Activated CD4-positive, alpha-beta T cell treated with anti-CD3 and anti-CD28 coated beads for 36 hours (primary cell): Measurements from ENCODE around the gene ABCG2. TPM values are rescaled to one million over a fixed set of nuclear protein-coding genes. Genes with fewer than 3 reads are reported as not detected.
"Not testable (repeated sequence)": the region's sequence is repeated elsewhere in the genome, so short reads cannot be mapped to it uniquely, and the experiment has no call there.

Experiments used
- ATAC-seq: fragments of 200-7000 bp; cut with Tn5 transposase; one replicate; pipeline ENCODE4 v1.10.0; 2021; ENCODE audit warnings: mild to moderate bottlenecking, moderate library complexity
- CTCF ChIA-PET: fragments of 350-600 bp; sonication (Branson Sonifier 250); formaldehyde crosslinking; loops from one replicate; lab custom pipeline; 2021; ENCODE audit warnings: antibody characterized with exemption; lab: Charles Lee
- POLR2A ChIA-PET: fragments of 350-600 bp; sonication (Branson Sonifier 250); formaldehyde crosslinking; loops from one replicate; lab custom pipeline; 2021; ENCODE audit warnings: antibody characterized with exemption, inconsistent platforms; lab: Charles Lee
- DNase-seq: peaks from one replicate; pipeline ENCODE4 v3.0.0-alpha.2; 2020
- H3K27ac Mint-ChIP-seq: one replicate; pipeline ENCODE4 v1.8.0; 2021; ENCODE audit warnings: mixed read lengths
- H3K27me3 Mint-ChIP-seq: one replicate; pipeline ENCODE4 v1.8.0; 2021; ENCODE audit warnings: mixed read lengths
- H3K36me3 Mint-ChIP-seq: one replicate; pipeline ENCODE4 v1.8.0; 2021; ENCODE audit warnings: low read depth, mixed read lengths
- H3K4me1 Mint-ChIP-seq: one replicate; pipeline ENCODE4 v1.8.0; 2021; ENCODE audit warnings: mixed read lengths
- H3K4me3 Mint-ChIP-seq: one replicate; pipeline ENCODE4 v1.8.0; 2021; ENCODE audit warnings: mild to moderate bottlenecking, moderate library complexity, mixed read lengths
- H3K9me3 Mint-ChIP-seq: one replicate; pipeline ENCODE4 v1.8.0; 2021; ENCODE audit warnings: low read depth, mixed read lengths
- intact Hi-C, 2 experiments: fragments of 100-400 bp; cut with DNase I in 1 of 2; cut with micrococcal nuclease in 1 of 2; formaldehyde crosslinking; loops; one replicate each; pipeline versions ENCODE4 v1.14.2 to v1.15.1; 2022 to 2024; cut with DNase I, micrococcal nuclease
- total RNA-seq, 2 experiments: library from RNA; stranded (reverse); gene quantifications; one replicate each; pipeline ENCODE4 v1.2.3, GENCODE V29; 2021

The ABCG2 gene
- total RNA-seq, 2 experiments from 2014 or later: 0.33 to 0.39 TPM

GRCh38 chr4:88110826-88111225 lies 47.6 kb downstream of the ABCG2 start:
- Mint-ChIP-seq H3K4me1 (peaks cover 15% of the 10 kb centered on the region), H3K27ac (no peak overlapping the region), H3K27me3 (no peaks in the 10 kb centered on the region), H3K9me3 (no peaks in the 10 kb centered on the region), H3K4me3 (no peak overlapping the region), H3K36me3 (no peaks in the 10 kb centered on the region)
- ChIA-PET CTCF (no interaction called here), POLR2A (no interaction called here)
- intact Hi-C loops: no loop called here
- DNase-seq: no peak
- ATAC-seq: no peak

GRCh38 chr4:88109123-88109881 lies 49.1 kb downstream of the ABCG2 start:
- Mint-ChIP-seq H3K4me3 (no peak overlapping the region), H3K4me1 (peaks cover 15% of the 10 kb centered on the region), H3K27me3 (no peaks in the 10 kb centered on the region), H3K9me3 (no peaks in the 10 kb centered on the region), H3K36me3 (no peaks in the 10 kb centered on the region), H3K27ac (no peak overlapping the region)
- ChIA-PET CTCF (interaction anchor here (0.7 kb wide), 4 partner anchors 9 to 590 kb away, joined by 3 to 4 read pairs (median 3); no protein-coding TSS in a partner anchor), POLR2A (no interaction called here)
- DNase-seq: no peak
- no peak for ATAC-seq
- intact Hi-C loops: no loop called here

GRCh38 chr4:88108747-88109122 lies 49.7 kb downstream of the ABCG2 start:
- POLR2A ChIA-PET: interaction anchor here (0.6 kb wide), 1 partner anchor 259 kb away, joined by 3 read pairs; no protein-coding TSS in a partner anchor
- no peak overlapping the region for H3K27ac Mint-ChIP-seq
- peaks cover 15% of the 10 kb centered on the region for H3K4me1 Mint-ChIP-seq
- intact Hi-C loops: no loop called here
- H3K4me3 Mint-ChIP-seq: no peak overlapping the region
- H3K36me3 Mint-ChIP-seq: no peaks in the 10 kb centered on the region
- no peak for ATAC-seq
- CTCF ChIA-PET: interaction anchor here (0.6 to 0.7 kb wide), 2 partner anchors 30 to 589 kb away, joined by 3 read pairs; no protein-coding TSS in a partner anchor
- H3K27me3 Mint-ChIP-seq: no peaks in the 10 kb centered on the region
- H3K9me3 Mint-ChIP-seq: no peaks in the 10 kb centered on the region
- no peak for DNase-seq

GRCh38 chr4:88108108-88108465 lies 50.4 kb downstream of the ABCG2 start:
- POLR2A ChIA-PET: interaction anchor here (0.6 kb wide), 1 partner anchor 260 kb away, joined by 3 read pairs; no protein-coding TSS in a partner anchor
- H3K4me3 Mint-ChIP-seq, ATAC-seq, intact Hi-C loops, H3K36me3 Mint-ChIP-seq, DNase-seq, H3K27ac Mint-ChIP-seq, H3K27me3 Mint-ChIP-seq, H3K9me3 Mint-ChIP-seq: not testable (repeated sequence)
- CTCF ChIA-PET: interaction anchor here (0.6 kb wide), 1 partner anchor 31 kb away, joined by 3 read pairs; no protein-coding TSS in a partner anchor
- peaks cover 15% of the 10 kb centered on the region for H3K4me1 Mint-ChIP-seq

GRCh38 chr4:88107406-88108107 lies 50.9 kb downstream of the ABCG2 start:
- peaks cover 15% of the 10 kb centered on the region for H3K4me1 Mint-ChIP-seq
- H3K4me3 Mint-ChIP-seq: no peak overlapping the region
- POLR2A ChIA-PET: no interaction called here

GRCh38 chr4:88106205-88106604 lies 52.2 kb downstream of the ABCG2 start:
- CTCF ChIA-PET: no interaction called here
- POLR2A ChIA-PET: no interaction called here
- ATAC-seq: peak; percentile 73
- no peak for DNase-seq
- Mint-ChIP-seq H3K27ac (no peak overlapping the region), H3K9me3 (no peaks in the 10 kb centered on the region), H3K4me1 (peaks cover 15% of the 10 kb centered on the region), H3K4me3 (no peak overlapping the region), H3K36me3 (no peaks in the 10 kb centered on the region), H3K27me3 (no peaks in the 10 kb centered on the region)
- intact Hi-C loops: no loop called here

More at GRCh38 chr4:88107406-88108107, 50.9 kb downstream of the ABCG2 start:
- no peak for ATAC-seq
- CTCF ChIA-PET: no interaction called here
- intact Hi-C loops: no loop called here
- Mint-ChIP-seq H3K9me3 (no peaks in the 10 kb centered on the region), H3K27ac (no peak overlapping the region), H3K36me3 (no peaks in the 10 kb centered on the region), H3K27me3 (no peaks in the 10 kb centered on the region)
- no peak for DNase-seq

GRCh38 chr4:88104902-88105610 lies 53.4 kb downstream of the ABCG2 start:
- intact Hi-C loops: no loop called here
- DNase-seq (no peak), ATAC-seq (no peak)
- H3K27me3 Mint-ChIP-seq: no peaks in the 10 kb centered on the region
- ChIA-PET CTCF (interaction anchor here (0.6 to 1.2 kb wide), 2 partner anchors 107 to 435 kb away, joined by 4 read pairs; no protein-coding TSS in a partner anchor), POLR2A (no interaction called here)
- H3K4me1 Mint-ChIP-seq: peaks cover 15% of the 10 kb centered on the region
- no peaks in the 10 kb centered on the region for H3K9me3 Mint-ChIP-seq
- no peak overlapping the region for H3K27ac Mint-ChIP-seq
- no peaks in the 10 kb centered on the region for H3K36me3 Mint-ChIP-seq
- no peak overlapping the region for H3K4me3 Mint-ChIP-seq

- peaks cover 6% of the 10 kb centered on the region for H3K27me3 Mint-ChIP-seq
- no peaks in the 10 kb centered on the region for H3K36me3 Mint-ChIP-seq
- no peak for DNase-seq
- no peak overlapping the region for H3K4me3 Mint-ChIP-seq
- intact Hi-C loops: no loop called here
- no peak overlapping the region for H3K27ac Mint-ChIP-seq
- peaks cover 10% of the 10 kb centered on the region for H3K4me1 Mint-ChIP-seq
- ChIA-PET CTCF (no interaction called here), POLR2A (no interaction called here)
- no peak for ATAC-seq
- no peaks in the 10 kb centered on the region for H3K9me3 Mint-ChIP-seq
Observed at GRCh38 chr4:88102026-88102425, 56.4 kb downstream of the ABCG2 start.

GRCh38 chr4:88101165-88101564 lies 57.3 kb downstream of the ABCG2 start:
- DNase-seq (no peak), ATAC-seq (no peak)
- intact Hi-C loops: no loop called here
- no peak overlapping the region for H3K4me3 Mint-ChIP-seq
- no peak overlapping the region for H3K27ac Mint-ChIP-seq
- CTCF ChIA-PET: no interaction called here
- POLR2A ChIA-PET: no interaction called here
- peaks cover 2% of the 10 kb centered on the region for H3K4me1 Mint-ChIP-seq
- H3K9me3 Mint-ChIP-seq: no peaks in the 10 kb centered on the region
- H3K36me3 Mint-ChIP-seq: no peaks in the 10 kb centered on the region
- peaks cover 6% of the 10 kb centered on the region for H3K27me3 Mint-ChIP-seq

GRCh38 chr4:88098993-88099752 lies 59.3 kb downstream of the ABCG2 start:
- ATAC-seq: no peak
- intact Hi-C loops: no loop called here
- Mint-ChIP-seq H3K36me3 (no peaks in the 10 kb centered on the region), H3K4me1 (no peaks in the 10 kb centered on the region), H3K27me3 (peaks cover 6% of the 10 kb centered on the region), H3K4me3 (no peak overlapping the region), H3K27ac (no peak overlapping the region), H3K9me3 (no peaks in the 10 kb centered on the region)
- ChIA-PET CTCF (no interaction called here), POLR2A (no interaction called here)
- no peak for DNase-seq

GRCh38 chr4:88097781-88098180 lies 60.7 kb downstream of the ABCG2 start:
- no peaks in the 10 kb centered on the region for H3K36me3 Mint-ChIP-seq
- no peaks in the 10 kb centered on the region for H3K4me1 Mint-ChIP-seq
- no peak overlapping the region for H3K4me3 Mint-ChIP-seq
- no peak overlapping the region for H3K27ac Mint-ChIP-seq
- H3K27me3 Mint-ChIP-seq: peaks cover 6% of the 10 kb centered on the region
- ChIA-PET POLR2A (no interaction called here), CTCF (no interaction called here)
- no peak for DNase-seq
- intact Hi-C loops: no loop called here
- H3K9me3 Mint-ChIP-seq: no peaks in the 10 kb centered on the region
- ATAC-seq: no peak
